Astrocyte of the cerebellum (primary cell): ENCODE results near the gene SMARCC1.
"Not testable (repeated sequence)": the region's sequence is repeated elsewhere in the genome, so short reads cannot be mapped to it uniquely, and the experiment has no call there.

Source experiments
- DNase-seq: peaks from one replicate; pipeline ENCODE4 v3.0.0-alpha.2; 2011; ENCODE audit warnings: low read depth
- H3K4me3 ChIP-seq: 2 replicates; pipeline ENCODE4 v1.5.1; 2011; ENCODE audit warnings: mild to moderate bottlenecking, low read depth, low read length, moderate library complexity
- in situ Hi-C: cut with HindIII; loops from 2 replicates; pipeline ENCODE4 v1.10.0; 2017; ENCODE audit warnings: low sequenced_read_pairs
- TF ChIP-seq, protein P1 (sequence below): IDR thresholded peaks from 2 replicates; pipeline ENCODE4 v1.5.1; 2012; ENCODE audit warnings: low read length, low read depth, moderate library complexity, mild to moderate bottlenecking; ENCODE audit errors: missing control alignments

SMARCC1 gene

DNA sequence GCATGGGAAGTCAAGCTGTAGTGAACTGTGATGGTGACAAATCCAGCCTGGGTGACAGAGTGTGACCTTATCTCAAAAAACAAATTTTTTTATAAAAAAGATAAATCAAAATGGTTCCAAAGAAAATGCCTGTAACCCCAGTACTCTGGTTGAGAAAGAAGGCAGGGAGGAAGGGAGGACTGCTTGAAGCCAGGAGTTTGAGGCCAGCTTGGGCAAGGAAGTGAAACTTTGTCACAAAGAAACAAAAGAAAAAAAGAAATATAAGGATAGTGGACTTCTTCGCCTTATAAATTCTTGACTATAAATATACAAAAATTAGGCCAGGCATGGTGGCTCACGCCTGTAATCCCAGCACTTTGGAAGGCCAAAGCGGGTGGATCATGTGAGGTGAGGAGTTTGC lies 34.1 kb downstream of the SMARCC1 start:
- TF ChIP-seq, protein P1, sequence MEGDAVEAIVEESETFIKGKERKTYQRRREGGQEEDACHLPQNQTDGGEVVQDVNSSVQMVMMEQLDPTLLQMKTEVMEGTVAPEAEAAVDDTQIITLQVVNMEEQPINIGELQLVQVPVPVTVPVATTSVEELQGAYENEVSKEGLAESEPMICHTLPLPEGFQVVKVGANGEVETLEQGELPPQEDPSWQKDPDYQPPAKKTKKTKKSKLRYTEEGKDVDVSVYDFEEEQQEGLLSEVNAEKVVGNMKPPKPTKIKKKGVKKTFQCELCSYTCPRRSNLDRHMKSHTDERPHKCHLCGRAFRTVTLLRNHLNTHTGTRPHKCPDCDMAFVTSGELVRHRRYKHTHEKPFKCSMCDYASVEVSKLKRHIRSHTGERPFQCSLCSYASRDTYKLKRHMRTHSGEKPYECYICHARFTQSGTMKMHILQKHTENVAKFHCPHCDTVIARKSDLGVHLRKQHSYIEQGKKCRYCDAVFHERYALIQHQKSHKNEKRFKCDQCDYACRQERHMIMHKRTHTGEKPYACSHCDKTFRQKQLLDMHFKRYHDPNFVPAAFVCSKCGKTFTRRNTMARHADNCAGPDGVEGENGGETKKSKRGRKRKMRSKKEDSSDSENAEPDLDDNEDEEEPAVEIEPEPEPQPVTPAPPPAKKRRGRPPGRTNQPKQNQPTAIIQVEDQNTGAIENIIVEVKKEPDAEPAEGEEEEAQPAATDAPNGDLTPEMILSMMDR, result no peak
- H3K4me3 ChIP-seq, result no peak overlapping the region
- no peak for DNase-seq
- in situ Hi-C loops, result no loop called here

DNA sequence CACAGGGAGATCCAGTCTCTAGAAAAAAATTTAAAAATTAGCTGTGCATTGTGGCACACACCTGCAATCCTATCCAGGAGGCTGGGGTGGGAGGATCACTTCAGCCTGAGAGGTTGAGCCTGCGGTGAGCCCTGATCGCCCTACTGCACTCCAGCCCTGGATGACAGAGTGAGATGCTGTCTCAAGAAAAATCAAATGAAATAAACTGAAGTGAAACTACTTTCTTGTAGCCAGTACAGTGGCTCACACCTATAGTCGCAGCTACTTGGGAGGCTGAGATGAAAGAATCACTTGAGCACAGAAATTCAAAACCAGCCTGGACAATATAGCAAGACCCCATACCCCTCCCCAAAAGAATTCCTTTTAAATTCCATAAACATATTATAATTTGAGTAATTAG lies 35.4 kb downstream of the SMARCC1 start:
- DNase-seq, result no peak
- in situ Hi-C loops, result no loop called here
- H3K4me3 ChIP-seq, result no peak overlapping the region
- TF ChIP-seq, protein P1, result no peak

DNA sequence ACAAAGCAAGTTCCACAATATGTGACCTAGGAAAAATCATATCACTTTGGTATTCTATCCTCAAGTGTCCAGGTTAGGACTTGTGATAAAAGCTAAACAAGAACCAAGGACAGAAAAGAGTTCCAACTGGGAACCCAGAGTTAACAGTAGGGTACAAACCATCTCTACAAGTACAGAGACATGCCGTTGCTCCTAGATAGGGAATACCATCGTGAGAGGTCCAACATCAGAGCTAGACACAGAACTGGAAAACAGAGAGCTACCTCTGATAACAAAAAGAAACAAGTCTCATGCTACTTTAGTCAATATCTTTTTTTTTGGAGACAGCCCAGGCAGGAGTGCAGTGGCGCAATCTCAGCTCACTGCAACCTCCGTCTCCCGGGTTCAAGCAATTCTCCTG lies 37.8 kb downstream of the SMARCC1 start:
- in situ Hi-C loops, result no loop called here
- no peak for DNase-seq
- TF ChIP-seq, protein P1, result no peak
- H3K4me3 ChIP-seq, result no peak overlapping the region

DNA sequence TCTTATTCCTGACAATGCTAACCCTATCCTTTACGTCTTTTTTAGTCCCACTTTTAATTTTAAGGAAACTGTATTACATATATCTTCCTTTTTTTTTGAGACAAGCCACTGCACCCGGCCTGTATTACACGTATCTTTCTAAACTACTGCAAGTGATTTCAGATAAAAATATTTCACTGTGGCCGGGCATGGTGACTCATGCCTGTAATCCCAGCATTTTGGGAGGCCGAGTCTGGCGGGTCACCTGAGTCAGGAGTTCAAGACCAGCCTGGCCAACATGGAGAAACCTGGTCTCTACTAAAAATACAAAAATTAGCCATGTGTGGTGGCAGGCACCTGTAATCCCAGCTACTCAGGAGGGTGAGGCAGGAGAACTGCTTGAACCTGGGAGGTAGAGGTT lies 38.3 kb downstream of the SMARCC1 start:
- DNase-seq, H3K4me3 ChIP-seq, in situ Hi-C loops: not testable (repeated sequence)

DNA sequence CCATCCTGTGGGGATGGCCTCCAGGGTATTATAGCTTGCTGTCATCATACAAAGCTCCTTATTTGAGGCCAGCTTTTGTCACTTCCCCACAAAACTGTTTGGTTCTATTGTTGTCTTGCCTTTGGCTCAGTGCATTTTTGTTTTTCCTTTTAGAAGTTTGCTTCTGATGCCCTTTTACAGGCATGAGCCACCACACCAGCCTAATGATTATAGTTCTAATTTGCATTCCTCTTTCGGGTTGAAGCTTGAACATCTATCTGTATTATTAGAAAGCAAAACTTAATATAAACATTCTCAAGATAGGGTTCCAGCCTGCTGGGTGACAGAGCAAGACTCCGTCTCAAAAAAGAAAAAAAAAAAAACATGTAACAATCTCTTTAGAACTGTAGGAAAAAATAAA lies 39.8 kb downstream of the SMARCC1 start:
- TF ChIP-seq, protein P1, result no peak
- in situ Hi-C loops, result no loop called here

DNA sequence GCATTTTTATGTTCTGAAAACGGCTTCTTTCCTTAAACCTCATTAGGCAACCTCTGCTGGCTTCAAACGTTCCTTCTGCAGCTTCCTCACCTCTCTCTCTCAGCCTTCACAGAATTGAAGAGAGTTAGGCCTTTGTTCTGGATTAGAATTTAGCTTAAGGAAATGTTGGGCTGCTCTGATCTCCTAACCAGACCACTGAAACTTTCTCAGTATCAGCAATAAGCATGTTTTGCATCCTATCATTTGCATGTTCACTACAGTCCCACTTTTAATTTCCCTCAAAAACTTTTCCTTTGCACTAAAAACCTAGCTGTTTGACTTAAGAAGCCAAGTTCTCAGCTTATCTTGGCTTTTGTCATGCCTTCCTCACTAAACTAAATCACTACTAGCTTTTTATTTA lies 49.5 kb downstream of the SMARCC1 start:
- DNase-seq, result no peak
- in situ Hi-C loops, result no loop called here
- TF ChIP-seq, protein P1, result no peak
- no peak overlapping the region for H3K4me3 ChIP-seq

More for the DNA sequence above, 39.8 kb downstream of the SMARCC1 start:
- H3K4me3 ChIP-seq, result no peak overlapping the region
- DNase-seq, result no peak

DNA sequence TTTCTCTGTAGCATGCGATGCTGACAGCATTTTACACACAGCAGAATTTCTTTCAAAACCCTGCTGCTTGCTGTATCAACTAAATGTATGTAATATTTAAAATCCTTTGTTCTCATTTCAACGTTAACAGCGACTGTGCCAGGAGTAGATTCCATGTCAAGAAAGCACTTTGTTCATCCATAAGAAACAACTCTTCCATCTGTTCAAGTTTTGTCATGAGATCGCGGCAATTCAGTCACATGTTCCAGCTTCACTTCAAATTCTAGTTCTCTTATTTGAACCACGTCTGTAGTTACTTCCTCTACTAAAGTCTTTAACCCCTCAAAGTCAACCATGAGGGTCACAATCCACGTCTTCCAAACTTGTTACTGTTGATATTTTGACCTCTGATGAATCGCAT lies 50.6 kb downstream of the SMARCC1 start:
- in situ Hi-C loops, result no loop called here
- DNase-seq, result no peak
- H3K4me3 ChIP-seq, result no peak overlapping the region
- TF ChIP-seq, protein P1, result no peak
